ENCODE data around the gene HYLS1.

HYLS1 gene

DNA sequence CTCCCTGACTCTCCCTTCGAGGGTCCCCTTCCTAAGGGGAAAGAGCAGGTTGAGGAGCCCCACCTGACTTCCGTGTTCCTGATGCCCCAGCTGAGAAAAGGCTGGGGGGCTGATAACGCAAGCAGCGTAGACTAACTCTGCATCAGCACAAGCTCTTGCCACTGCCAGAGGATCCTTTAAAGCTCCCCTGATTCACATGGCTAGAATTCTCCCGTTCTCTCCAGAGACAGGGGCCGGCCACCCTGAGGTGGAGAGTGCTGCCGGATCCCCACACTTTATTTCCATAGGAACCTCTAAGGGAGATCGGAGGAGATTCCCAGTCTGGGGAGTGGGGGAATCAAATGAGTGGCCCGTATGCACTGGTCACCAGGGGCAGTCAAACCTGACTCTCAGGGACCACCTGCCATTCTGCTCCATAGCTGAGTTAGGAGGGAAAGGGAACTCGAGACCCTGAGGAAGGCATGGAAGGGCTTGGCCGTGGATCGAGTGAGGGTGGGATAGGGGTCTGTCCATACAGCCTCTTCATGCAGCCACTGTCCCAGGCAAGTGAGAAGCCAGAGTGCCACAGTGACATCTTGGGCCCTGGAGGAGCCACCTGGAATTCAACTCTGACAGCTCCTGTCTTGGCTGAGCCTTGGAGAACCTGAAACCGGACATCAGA lies 57.0 kb downstream of the HYLS1 start:
- no peak for DNase-seq
- H3K9ac ChIP-seq (ENCODE audit: low read length), result no peak overlapping the region
- no peaks in the 10 kb centered on the region for H3K9me2 ChIP-seq (replicated peaks; ENCODE audit: insufficient read depth, low read length)

DNA sequence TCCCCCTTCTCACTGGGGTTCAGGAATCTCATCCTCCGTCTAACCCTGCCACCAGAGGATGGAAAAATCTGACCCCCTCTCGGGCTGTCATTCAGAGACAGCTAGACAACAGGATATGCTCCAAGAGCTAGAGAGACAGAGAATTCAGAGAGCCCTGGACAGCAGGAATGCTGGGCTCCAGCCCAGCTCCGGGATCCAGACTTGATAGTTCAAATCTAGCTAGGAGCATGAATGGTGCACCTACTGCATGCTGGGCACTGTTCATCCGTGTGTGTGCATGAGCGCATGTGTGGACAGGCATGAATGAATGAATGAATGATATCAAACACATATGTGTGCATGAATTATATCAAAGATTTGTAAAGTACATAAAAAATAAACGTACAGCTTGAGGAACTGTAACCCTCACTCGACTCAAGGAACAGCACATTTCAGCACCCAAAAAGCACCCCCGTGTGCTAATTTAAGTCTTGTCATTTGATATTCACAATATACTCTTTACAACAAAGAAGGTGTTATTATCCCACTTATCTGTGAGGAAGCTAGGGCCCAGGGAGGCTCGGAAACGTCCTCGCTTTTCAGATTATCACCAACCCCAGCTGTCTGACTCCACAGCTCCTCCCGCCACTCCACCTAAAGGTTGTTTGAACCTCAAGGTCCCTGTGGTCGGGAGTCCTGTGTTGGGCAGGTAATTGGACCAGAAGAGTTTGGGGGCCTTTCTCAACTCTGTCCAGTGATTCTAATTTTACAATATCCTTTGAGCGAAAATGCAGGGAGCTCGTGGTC lies 57.7 kb downstream of the HYLS1 start:
- Histone ChIP-seq H3K4me1 (ENCODE audit: low read length) (peaks cover 5% of the 10 kb centered on the region), H3K9me3 (replicated peaks; ENCODE audit: insufficient read depth, low read length) (no peaks in the 10 kb centered on the region), H4K20me1 (ENCODE audit: insufficient read depth, low read length) (no peaks in the 10 kb centered on the region), H3K4me3 (ENCODE audit: low read length) (no peak overlapping the region), H3K4me2 (ENCODE audit: low read depth, low read length) (no peak overlapping the region), H3F3A (ENCODE audit: insufficient read depth, low read length) (no peaks in the 10 kb centered on the region), H3K27me3 (replicated peaks; ENCODE audit: insufficient read depth, low read length) (no peaks in the 10 kb centered on the region), H3K27ac (ENCODE audit: low read length) (no peak overlapping the region), H3K9me2 (replicated peaks; ENCODE audit: insufficient read depth, low read length) (no peaks in the 10 kb centered on the region), H2AFZ (ENCODE audit: low read length) (no peak overlapping the region), H3K79me2 (ENCODE audit: low read length) (no peaks in the 10 kb centered on the region), H3K36me3 (replicated peaks; ENCODE audit: insufficient read depth, low read length) (no peaks in the 10 kb centered on the region), H3K9ac (ENCODE audit: low read length) (no peak overlapping the region)
- TF ChIP-seq EZH2 (optimal IDR thresholded peaks at IDR 0.05; ENCODE audit: low read depth, low read length), result no peak
- TF ChIP-seq, protein P1, sequence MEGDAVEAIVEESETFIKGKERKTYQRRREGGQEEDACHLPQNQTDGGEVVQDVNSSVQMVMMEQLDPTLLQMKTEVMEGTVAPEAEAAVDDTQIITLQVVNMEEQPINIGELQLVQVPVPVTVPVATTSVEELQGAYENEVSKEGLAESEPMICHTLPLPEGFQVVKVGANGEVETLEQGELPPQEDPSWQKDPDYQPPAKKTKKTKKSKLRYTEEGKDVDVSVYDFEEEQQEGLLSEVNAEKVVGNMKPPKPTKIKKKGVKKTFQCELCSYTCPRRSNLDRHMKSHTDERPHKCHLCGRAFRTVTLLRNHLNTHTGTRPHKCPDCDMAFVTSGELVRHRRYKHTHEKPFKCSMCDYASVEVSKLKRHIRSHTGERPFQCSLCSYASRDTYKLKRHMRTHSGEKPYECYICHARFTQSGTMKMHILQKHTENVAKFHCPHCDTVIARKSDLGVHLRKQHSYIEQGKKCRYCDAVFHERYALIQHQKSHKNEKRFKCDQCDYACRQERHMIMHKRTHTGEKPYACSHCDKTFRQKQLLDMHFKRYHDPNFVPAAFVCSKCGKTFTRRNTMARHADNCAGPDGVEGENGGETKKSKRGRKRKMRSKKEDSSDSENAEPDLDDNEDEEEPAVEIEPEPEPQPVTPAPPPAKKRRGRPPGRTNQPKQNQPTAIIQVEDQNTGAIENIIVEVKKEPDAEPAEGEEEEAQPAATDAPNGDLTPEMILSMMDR (IDR thresholded peaks at IDR 0.05; ENCODE audit: low read length), result no peak
- TF ChIP-seq EZH2phosphoT487 (IDR thresholded peaks at IDR 0.05; ENCODE audit: low read length), result no peak
- no peak for DNase-seq

More for the DNA sequence above, 57.0 kb downstream of the HYLS1 start:
- H4K20me1 ChIP-seq (ENCODE audit: insufficient read depth, low read length), result no peaks in the 10 kb centered on the region
- no peaks in the 10 kb centered on the region for H3F3A ChIP-seq (ENCODE audit: insufficient read depth, low read length)
- no peak for TF ChIP-seq EZH2phosphoT487 (IDR thresholded peaks at IDR 0.05; ENCODE audit: low read length)
- no peak for TF ChIP-seq EZH2 (optimal IDR thresholded peaks at IDR 0.05; ENCODE audit: low read depth, low read length)
- TF ChIP-seq, protein P1 (IDR thresholded peaks at IDR 0.05; ENCODE audit: low read length), result no peak
- H3K36me3 ChIP-seq (replicated peaks; ENCODE audit: insufficient read depth, low read length), result no peaks in the 10 kb centered on the region
- no peak overlapping the region for H2AFZ ChIP-seq (ENCODE audit: low read length)
- no peak overlapping the region for H3K27ac ChIP-seq (ENCODE audit: low read length)
- H3K79me2 ChIP-seq (ENCODE audit: low read length), result no peaks in the 10 kb centered on the region
- H3K4me1 ChIP-seq (ENCODE audit: low read length), result peaks cover 5% of the 10 kb centered on the region
- H3K9me3 ChIP-seq (replicated peaks; ENCODE audit: insufficient read depth, low read length), result no peaks in the 10 kb centered on the region
- no peaks in the 10 kb centered on the region for H3K27me3 ChIP-seq (replicated peaks; ENCODE audit: insufficient read depth, low read length)
- no peak overlapping the region for H3K4me3 ChIP-seq (ENCODE audit: low read length)
- no peak overlapping the region for H3K4me2 ChIP-seq (ENCODE audit: low read depth, low read length)

DNA sequence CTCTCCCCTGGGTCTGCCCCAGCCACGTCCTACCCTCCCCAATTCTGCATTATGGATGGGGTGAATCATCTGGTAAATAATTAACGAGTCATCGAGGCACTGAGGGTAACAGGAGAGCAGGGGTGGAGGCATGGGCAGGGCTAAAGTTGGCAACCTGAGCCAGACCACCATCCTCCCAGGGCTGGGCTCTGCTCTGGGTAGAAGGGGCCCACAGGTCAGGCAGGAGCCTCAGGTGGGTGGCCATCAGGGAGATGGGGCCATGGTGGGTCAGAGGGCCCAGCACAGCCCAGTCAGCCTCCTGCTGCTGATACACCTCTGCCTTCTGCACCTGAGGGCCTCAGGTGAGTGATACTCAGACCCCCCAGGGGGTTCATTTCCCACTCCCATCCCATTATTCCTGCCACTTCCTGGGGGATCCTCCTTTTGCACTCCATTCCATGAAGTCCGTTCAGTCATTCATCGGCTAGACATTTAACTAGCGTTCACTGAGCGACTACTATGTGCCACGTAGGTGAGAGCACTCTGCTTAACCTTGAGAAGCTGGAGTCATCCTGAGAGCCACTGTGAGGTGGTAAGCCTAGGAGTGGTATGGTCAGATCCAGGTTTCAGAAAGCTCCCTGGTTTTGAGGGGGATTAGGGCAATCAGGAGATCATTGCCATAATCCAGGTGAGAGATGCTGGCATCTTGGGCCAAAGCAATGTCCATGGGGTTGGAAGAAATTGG lies 58.5 kb downstream of the HYLS1 start, which contains the start of gene VSIG10L2:
Gene VSIG10L2, plus strand, starts transcription at position 248 of the 724 bp plus-strand sequence. Its CDS starts 12 bp downstream, at position 260.
- H3K4me1 ChIP-seq (ENCODE audit: low read length), result peaks cover 5% of the 10 kb centered on the region
- H3K9ac ChIP-seq (ENCODE audit: low read length), result no peak within 1 kb of the TSS
- H3F3A ChIP-seq (ENCODE audit: insufficient read depth, low read length), result no peaks in the 10 kb centered on the region
- no peaks in the 10 kb centered on the region for H3K9me2 ChIP-seq (replicated peaks; ENCODE audit: insufficient read depth, low read length)
- no peak within 1 kb of the TSS for H3K27ac ChIP-seq (ENCODE audit: low read length)
- no peak for TF ChIP-seq EZH2 (optimal IDR thresholded peaks at IDR 0.05; ENCODE audit: low read depth, low read length)
- no peak for TF ChIP-seq EZH2phosphoT487 (IDR thresholded peaks at IDR 0.05; ENCODE audit: low read length)
- TF ChIP-seq, protein P1 (IDR thresholded peaks at IDR 0.05; ENCODE audit: low read length), result no peak
- no peak within 1 kb of the TSS for H3K4me3 ChIP-seq (ENCODE audit: low read length)
- DNase-seq, result no peak
- no peak within 1 kb of the TSS for H3K4me2 ChIP-seq (ENCODE audit: low read depth, low read length)
- no peaks in the 10 kb centered on the region for H3K9me3 ChIP-seq (replicated peaks; ENCODE audit: insufficient read depth, low read length)
- H3K79me2 ChIP-seq (ENCODE audit: low read length), result no peaks in the 10 kb centered on the region
- H4K20me1 ChIP-seq (ENCODE audit: insufficient read depth, low read length), result no peaks in the 10 kb centered on the region
- no peaks in the 10 kb centered on the region for H3K36me3 ChIP-seq (replicated peaks; ENCODE audit: insufficient read depth, low read length)
- no peak within 1 kb of the TSS for H2AFZ ChIP-seq (ENCODE audit: low read length)
- H3K27me3 ChIP-seq (replicated peaks; ENCODE audit: insufficient read depth, low read length), result no peaks in the 10 kb centered on the region

Data from MM.1S (cell line).